Activated CD8-positive, alpha-beta memory T cell treated with anti-CD3 and anti-CD28 coated beads for 1 hour (primary cell): ENCODE measurements around the gene IRF4.
"Not testable (repeated sequence)": the region's sequence is repeated elsewhere in the genome, so short reads cannot be mapped to it uniquely, and the experiment has no call there.

ENCODE experiments used
- DNase-seq, 2 donors: peaks; one replicate each; pipeline ENCODE4 v3.0.0-alpha.2; 2020; ENCODE audit warnings: low read depth in 1 of 2; ENCODE audit errors: extremely low read depth in 1 of 2

IRF4 gene

DNA sequence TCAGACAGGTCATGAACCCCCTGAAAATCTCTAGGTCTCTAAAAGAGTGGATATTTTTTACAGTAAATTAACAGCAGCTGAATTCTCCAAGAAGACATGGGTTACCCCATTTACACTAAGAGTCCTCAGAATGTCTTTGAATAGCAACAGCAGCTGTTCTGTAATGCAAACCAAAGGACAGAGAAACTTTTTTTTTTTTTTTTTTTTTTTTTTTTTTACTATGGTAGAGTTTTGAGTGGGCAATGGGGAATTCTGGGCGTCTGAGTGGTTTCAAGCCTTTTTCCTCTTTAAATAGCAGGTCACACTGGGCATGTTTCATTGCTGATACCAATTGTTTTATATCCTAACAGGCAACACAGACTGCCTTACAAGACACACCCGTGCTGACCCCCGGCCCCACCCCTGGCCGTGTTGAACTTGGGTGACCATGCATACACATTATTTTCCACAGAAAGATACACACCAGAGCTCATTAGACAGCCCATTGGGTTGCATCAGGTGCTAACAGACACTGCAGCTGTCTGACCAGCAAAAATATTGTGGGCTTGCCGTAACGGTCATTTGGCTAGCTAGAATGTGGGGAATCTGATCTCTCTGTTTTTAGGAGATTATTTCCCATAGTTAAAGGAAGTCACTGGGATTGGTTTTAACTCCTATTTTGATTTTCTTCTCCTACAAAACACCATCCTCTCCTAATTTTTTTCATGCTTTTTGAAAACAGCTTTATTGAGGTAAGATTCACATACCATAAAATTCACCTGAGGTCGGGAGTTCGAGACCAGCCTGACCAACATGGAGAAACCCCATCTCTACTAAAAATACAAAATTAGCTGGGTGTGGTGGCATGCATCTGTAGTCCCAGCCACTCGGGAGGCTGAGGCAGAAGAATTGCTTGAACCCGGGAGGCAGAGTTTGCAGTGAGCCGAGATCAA, 26.7 kb upstream of the IRF4 start:
- no peak for DNase-seq

DNA sequence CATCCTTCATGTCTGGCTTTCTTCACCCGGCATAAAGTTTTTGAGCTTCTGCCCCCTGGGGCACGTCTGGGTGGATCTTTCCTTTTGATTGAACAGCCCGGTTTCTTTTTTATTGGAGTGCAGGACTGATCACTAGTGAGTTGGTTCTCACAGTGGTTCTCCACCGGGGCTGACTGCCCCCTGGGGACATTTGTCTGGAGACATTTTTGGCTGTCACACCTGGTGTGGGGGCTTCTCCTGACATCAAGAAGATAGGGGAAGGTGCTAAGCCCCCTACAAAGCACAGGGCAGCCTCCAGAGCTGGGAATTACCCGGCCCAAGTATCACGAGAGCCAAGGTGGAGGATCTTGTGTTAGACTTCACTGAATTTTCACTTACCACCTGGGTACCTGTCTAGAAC, 25.7 kb upstream of the IRF4 start:
- DNase-seq = no peak

DNA sequence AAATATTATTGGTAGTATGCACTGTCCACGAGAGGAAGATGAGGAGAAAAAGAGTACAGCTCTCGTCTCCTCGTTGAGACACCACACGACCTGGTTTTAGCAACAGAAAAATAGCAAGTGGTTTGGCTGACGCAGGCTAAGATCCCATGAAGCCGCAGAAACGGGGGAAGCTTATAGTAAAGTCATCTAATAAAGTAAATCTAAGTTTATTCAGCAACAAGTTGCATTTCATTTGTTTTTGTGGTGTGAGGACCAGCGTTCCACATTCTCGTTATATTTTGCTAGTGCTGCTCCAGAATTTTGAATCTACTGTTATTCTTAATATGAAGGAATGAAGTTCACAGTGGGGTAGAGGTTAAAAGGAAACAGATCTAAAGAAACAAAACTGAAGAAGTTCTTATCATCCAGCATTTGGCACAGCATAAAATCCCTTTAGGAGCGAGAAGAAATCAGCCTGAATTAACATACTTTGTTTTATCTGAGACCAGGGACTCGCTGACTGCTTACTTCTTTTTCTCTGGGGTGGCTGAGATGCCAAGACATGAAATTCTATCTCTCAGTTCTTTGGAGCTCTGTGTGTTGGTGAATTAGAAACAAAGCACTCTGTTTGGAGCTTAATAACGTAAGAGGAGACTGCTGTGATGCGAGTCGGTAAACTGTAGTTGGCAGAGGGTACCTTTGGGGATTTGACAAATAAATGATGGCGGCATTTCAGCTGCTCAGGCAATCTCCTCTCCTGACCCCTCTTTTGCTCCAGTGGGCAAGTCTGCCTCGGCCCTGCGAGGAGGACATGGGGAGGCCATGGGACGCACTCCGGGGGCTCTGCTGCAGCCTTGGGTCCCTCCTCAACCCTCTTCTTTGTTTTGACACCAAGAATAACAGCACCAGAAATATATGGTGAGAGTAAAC, 24.9 kb upstream of the IRF4 start:
- DNase-seq = no peak

DNA sequence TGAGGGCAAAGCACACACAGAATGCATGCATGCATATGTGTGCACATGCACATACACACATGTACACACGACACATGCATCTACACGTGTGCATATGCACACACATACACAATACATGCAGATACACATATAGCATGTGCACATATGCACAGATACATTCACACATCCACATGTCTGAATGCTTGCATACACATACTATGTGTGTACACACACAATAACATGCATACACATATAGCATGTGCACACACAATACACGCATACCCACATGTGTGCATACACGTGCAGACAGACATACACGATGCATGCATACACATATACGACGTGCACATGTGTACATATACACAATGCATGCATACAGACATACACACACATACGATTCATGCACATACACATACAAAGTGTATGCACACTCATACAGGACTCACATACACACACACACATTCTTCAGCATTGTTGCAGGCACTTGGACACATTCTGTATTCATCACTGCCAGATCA, 24.2 kb upstream of the IRF4 start:
- DNase-seq = no peak

DNA sequence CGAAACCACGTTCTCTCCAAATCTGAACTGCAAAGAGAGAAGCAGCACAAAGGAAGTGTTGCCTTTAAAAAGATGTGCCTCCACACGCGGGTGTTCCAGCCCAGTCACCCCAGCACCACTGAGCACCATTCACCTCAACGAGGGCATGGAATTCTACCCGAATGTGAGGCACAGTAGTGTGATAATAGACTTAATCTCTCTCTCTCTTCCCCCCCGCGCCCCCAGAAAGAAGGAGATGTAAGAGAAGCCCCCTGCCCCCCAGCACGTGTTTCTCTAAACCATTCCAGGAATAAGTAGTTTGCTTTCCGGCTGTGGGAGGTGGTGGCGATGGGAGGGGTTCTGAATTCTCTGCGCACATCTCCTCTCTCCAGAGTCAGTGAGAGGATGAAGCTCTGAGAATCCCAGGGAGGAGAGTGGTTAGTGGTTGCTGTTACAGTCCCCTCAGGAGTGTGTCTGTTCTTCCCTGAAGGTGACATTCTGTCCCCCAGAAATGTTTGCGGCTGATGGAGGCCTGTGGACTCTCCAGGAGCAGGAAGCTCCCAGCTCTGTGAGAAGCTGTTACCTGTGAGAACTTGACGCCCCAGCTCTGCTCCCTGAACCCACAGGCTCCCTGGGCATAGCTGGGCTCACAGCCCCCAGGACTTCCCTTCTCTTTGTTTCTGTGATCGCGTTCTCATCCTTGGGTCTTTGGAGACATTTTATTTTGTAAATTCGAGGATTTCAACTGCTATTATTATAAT, 23.5 kb upstream of the IRF4 start:
- DNase-seq = no peak

DNA sequence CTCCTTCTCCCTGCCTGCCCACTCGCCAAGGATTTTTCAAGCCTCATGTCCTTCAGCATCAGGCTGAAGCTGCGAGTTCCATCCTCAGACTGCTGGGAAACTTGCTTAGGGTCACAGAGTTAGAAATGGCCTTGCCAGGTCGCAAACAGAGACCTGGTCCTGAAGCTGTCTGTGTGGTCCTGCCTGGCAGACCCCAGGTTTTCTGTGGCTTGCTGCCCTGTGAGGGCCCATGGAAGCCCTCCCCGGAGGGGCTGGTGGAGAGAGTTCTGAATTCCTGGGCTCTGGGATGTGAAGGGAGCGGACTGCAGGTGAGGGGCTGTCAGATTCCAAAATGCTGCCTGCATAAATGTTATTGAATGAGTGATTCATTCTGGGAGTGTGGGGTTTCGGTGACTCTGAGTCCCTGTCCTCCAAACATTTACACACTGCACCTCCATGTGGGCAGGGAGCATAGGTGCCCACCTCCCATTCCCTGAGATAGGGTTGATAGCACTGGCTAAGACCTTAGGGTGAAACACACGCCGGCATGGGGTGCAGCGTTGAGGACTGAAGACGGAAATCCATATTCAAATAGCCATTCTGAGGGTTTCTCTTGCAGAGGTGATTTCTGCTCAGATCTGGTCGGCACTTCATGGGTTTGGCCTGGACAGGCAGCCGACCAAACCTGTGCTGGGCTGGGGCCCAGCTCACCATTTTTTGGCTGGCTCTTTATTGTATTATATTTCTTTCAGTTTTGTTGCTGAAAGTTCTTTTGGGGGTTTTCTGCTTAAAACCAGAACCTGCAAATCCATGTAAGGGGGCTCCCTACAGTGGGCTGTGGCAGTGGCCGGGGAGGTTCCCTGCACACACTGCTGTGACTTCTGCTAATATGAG, 21.8 kb upstream of the IRF4 start:
- no peak for DNase-seq

DNA sequence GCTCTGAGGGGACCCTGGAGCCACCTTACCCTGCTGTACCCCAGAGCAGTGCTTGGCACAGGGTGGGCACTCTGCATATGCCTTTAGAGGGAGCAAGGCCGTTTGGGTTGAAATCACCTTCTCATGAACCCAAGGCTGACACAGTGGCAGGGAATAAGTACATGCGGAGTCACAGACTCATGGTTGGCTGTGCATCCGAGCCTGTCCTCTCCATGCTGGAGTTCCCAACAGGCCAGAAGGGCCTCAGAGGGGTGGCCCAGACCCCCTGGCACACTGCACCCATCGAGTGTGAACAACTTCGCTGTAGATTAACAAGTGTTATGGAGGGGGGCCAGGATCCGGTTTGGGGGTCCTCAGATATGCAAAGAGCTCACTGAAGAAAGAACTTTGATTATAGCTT, 21.0 kb upstream of the IRF4 start:
- no peak for DNase-seq

DNA sequence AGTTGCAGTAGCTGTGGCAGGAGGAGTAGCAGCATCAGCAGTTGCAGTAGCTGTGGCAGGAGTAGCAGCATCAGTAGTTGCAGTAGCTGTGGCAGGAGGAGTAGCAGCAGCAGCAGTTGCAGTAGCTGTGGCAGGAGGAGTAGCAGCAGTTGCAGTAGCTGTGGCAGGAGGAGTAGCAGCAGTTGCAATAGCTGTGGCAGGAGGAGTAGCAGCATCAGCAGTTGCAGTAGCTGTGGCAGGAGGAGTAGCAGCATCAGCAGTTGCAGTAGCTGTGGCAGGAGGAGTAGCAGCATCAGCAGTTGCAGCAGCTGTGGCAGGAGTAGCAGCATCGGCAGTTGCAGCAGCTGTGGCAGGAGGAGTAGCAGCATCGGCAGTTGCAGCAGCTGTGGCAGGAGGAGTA, 19.7 kb upstream of the IRF4 start:
- DNase-seq = not testable (repeated sequence)

DNA sequence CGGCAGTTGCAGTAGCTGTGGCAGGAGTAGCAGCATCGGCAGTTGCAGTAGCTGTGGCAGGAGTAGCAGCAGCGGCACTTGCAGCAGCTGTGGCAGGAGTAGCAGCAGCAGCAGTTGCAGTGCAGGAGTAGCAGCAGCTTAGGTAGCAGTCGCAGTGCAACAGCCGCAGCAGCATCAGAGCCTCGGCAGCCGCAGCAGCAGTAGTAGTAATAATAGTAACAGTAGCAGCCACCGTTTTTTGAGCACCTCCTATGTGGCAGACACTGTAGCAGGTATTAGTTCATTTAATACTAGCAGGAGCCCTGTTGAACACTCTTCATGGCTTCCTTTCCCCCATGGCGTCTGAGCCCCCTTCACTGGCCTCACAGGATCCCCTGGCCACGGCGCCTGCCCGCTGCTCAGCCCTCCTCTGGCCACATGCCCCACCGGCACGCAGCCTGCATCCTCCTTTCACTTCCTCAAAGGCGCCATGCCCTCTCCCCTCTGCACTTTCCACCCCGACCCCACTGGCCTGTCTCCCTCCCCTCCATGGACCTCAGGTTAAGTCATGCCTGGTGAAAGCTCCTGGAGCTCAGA, 19.1 kb upstream of the IRF4 start:
- no peak for DNase-seq

DNA sequence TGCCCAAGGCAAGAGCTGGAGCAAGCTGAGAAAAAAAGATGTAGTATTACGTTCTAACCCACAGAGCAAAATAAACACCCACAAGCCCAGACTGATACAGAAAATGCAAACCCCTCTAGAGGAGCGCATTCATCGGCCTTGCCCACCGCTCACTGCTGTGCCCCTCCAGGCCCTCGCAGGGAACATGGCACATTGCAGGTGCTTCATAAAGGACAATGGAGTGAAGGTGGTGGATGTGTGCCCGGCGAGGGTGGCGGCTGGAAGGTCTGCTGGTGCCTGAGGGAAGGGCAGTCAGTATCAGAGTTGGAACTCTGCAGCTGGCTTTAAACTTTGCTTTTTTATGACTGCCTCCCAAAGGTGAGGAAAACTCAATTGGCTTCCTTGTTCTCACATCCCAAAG, 18.5 kb upstream of the IRF4 start:
- no peak for DNase-seq

DNA sequence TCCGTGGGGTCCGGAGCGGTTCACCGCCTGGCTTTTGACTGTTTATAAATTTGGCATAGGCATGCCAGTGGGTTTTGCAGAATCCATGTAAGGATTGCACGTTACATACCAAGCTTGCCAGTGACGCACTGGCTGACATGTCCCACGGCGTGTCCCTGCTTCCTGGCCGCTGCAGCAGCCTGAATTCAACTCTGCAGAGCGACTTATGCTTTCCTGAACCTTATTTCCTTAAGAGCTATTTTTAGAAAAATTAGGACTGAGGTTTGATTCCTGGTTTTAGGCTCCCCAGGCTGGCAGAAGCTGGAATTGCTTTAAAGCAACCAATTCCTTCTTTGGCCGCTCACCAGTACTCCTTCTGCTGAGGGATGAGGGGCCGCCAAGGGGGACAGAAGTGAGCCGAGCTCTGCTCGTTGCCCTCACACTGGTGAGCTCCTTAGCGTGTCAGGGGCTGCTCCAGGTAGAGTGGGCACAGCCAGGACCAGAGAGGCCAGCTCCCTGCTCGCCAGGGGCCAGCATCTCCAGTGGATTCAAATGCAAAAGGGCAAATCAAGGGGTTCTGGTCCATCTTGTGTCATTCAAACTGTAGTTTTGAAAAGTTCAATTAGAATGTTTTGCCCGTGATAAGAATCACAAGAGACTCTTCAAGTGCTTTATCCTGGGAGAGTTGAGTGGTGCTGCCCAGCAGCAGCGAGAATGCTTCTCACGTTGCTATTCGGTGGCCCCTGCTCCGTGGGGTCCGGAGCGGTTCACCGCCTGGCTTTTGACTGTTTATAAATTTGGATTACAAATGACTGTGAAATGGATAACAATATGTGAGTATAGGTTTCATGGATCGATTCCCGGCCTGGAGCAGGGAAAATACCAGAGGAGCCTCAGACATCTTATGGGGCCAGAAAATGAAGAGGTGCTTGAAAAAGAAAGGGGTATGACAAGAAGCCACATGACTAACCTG, 17.5 kb upstream of the IRF4 start:
- no peak for DNase-seq

DNA sequence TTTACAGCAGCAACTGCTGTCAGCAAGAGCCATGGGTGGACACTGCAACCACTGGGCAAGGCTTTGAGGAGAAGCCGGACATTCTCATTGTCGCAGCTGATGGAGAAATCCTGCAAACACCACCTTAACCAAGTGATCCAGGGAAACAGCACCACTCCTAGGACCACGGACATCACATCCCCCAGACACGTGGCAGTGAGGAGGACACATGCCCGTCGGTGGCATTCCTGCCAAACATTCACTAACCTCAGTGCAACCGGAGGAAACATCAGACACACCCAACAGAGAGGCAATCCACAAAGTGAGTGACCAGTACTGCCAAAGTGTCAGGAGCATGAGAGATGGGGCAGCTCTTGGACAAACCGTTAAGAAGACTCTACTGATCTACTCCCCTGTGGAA, 16.6 kb upstream of the IRF4 start:
- DNase-seq = no peak

DNA sequence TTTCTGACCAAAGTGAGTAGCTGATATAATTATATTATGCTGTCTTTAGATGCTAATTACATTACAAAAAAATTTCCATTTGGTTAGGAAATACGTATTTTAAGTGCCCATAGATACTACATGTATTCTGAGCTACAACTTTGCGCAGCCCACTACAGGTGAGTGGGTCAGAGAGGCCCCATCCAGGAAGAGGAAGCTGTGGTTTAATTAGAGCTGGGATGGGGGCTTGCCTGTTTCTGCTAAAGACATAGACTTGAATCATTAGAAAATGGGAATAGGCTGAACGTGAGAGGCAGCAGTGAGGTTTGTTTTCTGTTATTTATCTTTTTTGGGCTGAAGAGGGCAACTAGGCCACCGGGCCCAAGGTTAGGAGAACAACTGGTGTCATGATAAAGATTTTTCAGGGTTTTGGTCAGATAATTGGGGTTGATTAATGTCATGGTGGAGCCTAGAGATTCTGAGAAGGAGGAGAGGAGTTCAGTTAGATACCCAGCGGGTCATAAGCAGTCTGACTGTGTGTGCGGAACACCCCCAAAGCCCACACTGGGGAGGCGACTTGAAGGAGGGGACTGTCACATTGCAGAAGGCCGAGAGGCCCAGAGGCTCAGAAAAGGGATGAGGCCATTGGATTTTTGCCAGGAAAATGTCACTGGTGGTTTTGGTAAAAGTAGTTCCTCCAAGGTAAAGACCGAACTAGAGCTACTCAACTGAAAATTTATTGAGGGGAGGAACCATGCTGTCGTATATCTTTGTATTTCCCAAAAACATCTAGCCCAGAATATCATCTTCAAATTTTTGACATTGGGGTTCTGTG, 14.5 kb upstream of the IRF4 start:
- no peak for DNase-seq

DNA sequence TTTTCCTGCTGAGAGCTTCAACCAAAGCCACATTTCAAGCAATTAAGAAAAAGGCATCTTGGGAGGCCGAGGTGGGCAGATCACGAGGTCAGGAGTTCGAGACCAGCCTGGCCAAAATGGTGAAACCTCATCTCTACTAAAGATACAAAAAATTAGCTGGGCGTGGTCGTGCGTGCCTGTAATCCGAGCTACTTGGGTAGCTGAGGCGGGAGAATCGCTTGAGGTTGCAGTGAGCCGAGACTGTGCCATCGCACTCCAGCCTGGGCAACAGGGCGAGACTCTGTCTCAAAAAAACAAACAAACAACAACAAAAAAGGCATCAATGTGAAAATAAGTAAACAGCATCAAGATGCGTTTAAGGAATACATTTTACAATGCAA, 13.9 kb upstream of the IRF4 start:
- not testable (repeated sequence) for DNase-seq

DNA sequence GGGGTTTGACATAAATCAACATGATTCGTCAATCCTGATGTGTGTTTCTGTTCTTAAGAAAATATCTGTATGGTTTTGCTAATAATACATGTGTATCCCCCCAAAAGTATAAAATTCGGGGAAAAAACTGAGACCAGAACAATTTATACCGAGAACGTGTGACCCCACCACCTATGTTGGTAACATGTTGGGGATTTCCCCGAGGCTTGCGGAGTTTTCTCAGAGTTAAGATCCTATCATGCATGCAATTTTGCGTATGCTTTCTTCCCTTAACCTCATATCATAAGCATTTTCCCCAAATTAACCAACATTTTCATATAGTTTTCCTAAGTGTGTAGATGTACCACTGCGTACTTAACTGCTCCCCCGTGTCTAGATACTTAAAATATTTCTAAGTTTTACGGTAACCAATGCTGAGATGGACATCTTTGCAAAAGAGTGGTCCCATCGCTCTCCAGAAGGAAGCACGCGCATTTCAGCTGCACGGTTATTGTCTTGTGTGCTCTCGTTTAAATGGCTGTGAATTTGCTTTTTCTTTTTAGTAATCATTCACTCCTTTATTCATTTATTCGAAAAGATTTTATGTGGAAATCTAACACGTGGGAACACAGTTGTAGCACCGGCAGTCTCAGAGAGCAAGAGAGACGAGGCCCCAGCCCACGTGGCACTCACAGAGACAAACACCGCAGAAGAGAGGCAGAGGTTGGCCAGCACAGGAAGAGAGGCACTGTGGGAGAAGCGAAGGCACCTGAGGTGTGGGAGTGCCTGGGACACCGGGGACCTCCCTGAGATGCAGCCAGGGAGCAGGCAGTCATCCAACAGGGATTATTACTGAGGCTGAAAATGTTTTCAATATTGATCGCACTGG, 13.2 kb upstream of the IRF4 start:
- DNase-seq = no peak

DNA sequence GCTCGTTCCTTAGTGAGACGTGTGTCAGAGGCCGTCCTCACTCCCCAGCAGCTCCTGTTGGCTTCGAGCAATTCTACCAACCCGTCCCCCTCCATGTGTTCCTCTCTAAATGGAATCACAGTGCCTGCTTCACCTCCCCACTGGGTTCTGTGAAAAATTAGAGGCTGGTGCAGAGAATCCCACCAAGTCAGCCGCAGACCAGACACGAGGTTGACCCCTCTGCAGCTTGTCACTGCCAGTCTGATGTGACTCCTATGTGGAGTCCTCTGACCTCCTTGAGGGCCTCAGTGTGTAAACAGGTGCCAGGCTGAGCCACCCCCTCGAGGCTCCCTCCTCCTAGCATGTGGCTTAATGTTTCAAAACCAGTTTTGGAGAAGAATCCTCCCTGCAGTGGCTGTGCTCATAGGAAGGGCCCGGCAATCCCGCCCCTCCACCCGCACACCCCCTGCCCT, 12.6 kb upstream of the IRF4 start:
- no peak for DNase-seq
